NCI-H446 treated with DMSO at 0.1 percent for 48 hours (cell line): ENCODE measurements around the gene MAST3.

Experiments
- DNase-seq: peaks from one replicate; lab custom pipeline; 2025; lab: John Stamatoyannopoulos, UW

The MAST3 gene

GRCh38 chr19:18159810-18160209 lies 62.2 kb downstream of the MAST3 start:
- DNase-seq, result no peak

DNA sequence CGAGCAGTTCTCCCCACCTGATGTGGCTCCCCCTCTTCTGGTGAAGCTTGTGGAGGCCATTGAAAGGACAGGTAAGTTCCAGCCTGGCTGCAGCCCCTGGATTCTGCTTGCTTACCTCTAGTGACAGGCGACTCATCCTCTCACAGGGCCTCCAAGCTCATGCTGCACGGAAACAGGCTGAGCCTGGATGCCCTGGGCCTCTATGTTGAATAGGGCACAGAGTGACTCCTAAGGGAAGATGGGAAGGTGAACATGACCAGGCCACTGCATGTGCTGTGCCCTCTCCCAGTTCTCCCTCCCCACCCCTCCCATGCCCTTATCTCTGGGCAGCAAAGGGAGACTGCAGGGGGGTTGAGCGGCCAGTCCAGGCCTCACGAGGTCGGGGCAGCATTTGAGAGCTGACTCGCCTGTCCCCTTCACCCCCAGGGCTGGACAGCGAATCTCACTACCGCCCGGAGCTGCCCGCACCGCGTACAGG lies 63.0 kb downstream of the MAST3 start:
- no peak for DNase-seq

- peak; percentile 23 for DNase-seq
Measured at GRCh38 chr19:18160971-18161635, 63.5 kb downstream of the MAST3 start.

GRCh38 chr19:18161636-18162002 lies 64.0 kb downstream of the MAST3 start:
- no peak for DNase-seq

DNA sequence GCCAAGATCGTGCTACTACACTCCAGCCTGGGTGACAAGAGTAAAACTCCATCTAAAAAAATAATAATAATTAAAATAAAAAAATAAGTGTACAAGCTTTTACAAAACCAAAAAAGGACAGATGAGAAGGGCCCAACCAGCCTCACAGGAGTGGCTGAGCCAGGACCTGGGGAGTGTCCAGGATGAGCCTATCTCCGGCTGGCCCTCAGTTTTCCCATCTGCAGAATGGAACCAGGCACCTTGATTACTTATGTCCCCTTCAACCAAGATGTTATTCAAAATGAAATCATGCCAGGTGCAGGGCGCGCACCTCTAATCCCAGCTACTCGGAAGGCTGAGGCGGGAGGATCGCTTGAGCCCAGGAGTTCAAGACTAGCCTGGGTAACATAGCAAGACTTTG lies 66.5 kb downstream of the MAST3 start:
- DNase-seq, result no peak

DNA sequence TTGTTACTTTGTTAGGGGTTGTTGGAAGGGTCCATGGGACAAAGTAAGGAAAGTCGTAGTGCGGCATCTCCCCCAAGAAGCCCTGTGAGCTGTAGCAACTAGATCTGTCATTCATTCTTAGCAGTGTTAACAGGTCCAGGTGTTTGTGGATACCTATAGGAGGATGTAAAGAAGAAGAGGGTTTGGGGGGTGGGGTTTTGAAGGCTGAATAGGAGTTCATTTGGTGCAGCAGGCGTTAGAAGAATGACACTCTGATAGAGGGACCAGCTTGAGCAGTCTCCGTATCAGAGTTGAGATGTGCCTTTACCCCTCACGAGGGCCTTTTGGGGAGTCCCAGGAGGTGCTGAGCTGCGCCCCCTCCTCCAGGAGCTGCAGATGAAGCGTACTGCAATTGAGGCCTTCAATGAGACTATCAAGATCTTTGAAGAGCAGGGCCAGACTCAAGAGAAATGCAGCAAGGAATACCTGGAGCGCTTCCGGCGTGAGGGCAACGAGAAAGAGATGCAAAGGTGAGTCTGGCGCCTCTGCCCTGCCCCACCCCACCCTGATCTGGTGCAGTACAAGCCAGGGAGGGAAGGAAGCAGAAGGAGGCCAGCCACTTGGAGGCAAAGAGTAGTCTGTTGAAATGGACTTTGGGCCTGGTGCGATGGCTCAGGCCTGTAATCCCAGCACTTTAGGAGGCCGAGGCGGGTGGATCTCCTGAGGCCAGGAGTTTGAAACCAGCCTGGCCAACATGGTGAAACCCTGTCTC lies 68.4 kb downstream of the MAST3 start:
- DNase-seq, result no peak

- no peak for DNase-seq
Measured at GRCh38 chr19:18167011-18167410, 69.4 kb downstream of the MAST3 start.

- no peak for DNase-seq
Measured at GRCh38 chr19:18167975-18168645, 70.5 kb downstream of the MAST3 start.

DNA sequence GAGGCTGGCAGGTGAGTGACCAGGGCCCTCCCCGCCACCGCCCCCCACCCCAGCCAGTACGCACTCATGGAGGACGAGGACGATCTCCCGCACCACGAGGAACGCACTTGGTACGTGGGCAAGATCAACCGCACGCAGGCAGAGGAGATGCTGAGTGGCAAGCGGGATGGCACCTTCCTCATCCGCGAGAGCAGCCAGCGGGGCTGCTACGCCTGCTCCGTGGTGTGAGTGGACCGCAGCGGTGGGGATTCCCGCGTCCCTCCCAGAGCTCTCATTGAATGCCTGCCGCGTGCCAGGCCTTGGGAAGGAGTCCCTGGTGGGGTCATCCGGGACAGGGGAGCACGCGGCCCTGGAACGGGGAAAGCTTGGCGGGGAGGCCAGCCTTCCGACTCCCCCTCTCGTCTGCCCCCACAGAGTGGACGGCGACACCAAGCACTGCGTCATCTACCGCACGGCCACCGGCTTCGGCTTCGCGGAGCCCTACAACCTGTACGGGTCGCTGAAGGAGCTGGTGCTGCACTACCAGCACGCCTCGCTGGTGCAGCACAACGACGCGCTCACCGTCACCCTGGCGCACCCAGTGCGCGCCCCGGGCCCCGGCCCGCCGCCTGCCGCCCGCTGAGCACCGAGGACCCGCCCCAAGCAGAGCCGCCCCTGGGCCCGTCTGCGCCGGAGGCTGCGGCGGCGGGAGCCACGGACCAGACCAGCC lies 71.2 kb downstream of the MAST3 start:
- DNase-seq, result no peak

DNA sequence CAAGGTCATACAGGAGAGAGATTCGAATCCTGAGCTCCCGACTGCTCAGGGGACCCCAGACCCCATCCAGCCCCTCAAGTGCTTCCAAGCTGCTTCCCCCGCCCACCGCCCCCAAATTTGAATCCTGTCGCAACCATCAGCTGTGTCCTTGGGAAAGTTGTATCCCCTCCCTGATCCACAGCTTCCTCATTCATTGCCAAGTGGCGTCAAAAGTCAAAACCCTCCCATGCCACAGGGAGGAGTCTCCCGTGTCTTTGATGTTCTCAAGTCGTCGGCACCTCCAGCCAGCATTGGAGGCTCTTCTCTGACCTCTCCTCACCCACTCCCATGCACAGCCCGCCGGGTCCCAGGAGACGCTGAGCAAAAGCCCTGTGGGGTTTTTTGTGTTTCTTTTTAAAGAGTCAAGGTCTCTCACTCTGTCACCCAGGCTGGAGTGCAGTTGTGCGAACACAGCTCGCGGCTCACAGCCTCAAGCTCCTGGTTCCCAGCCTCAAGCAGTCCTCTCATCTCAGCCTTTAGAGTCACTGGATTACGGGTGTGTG lies 73.2 kb downstream of the MAST3 start:
- no peak for DNase-seq

GRCh38 chr19:18171605-18172327 lies 74.2 kb downstream of the MAST3 start:
- DNase-seq, result no peak

GRCh38 chr19:18172331-18173053 lies 74.9 kb downstream of the MAST3 start:
- no peak for DNase-seq

GRCh38 chr19:18173054-18173571 lies 75.5 kb downstream of the MAST3 start:
- no peak for DNase-seq

DNA sequence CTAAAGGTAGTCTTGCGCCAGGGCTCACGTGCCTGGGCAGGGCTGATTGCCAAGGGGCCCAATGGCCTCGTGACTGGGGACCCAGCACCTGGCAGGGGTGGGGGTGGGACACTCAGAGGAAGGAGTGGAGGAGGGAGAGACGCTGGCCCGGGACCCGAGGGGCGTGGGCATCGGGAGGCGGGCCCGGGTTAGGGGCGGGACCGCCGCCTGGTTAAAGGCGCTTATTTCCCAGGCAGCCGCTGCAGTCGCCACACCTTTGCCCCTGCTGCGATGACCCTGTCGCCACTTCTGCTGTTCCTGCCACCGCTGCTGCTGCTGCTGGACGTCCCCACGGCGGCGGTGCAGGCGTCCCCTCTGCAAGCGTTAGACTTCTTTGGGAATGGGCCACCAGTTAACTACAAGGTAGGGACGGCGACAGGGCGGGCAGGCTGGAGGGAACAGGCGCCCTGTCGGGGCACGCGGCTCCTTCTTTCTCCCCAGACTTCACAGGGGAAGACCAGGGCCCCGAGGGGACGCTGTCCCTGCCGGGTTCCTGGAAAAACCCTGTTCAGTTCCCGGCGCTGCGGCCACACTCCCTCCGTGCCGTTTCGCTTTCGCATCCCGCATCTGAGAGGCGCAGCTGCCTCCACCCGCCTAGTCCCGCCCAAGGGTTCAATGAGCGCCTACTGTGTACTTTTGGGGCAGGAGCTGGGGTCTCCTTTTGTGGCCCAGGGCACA lies 76.2 kb downstream of the MAST3 start, which contains the start of gene IFI30:
IFI30 (plus strand) TSS at position 242 of the 717 bp plus-strand sequence; CDS start at position 271, 29 bp downstream.
- no peak for DNase-seq

- no peak for DNase-seq
Measured at GRCh38 chr19:18174983-18175382, 77.4 kb downstream of the MAST3 start.

DNA sequence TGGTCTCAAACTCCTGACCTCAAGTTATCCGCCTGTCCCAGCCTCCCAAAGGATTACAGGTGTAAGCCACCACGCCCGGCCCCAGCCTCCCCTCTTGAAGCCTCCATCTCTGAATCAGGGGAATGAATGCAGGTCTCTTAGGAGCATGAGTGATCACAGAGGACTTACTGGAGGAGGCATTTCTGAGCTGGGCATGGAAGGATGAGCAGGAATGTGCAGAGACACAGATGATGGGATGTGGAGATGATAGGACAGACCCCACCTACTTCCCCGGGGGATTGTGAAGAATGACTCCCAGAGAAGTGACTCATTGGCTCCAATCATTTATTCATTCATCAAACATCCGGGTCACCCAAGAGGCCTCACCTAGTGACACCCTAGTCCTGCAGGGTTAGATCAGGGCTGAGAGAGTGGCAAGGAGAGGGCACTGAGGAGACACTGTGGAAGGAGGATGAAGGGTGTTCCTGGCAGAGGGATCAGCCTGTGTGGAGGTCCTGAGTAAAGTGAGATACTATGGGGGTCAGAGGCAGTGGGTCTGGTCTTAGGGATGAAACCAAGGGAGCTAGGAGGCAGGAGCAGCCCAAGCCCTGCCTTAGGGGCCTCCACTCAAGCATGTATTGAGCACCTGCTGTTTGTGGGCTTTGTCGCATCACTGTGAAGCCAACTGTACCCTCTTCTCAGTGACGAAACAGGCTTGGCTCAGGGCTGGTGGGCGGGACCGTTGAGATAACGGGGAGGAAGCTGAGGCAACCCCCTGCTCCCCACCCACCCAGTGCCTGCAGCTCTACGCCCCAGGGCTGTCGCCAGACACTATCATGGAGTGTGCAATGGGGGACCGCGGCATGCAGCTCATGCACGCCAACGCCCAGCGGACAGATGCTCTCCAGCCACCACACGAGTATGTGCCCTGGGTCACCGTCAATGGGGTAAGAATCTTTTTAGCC lies 79.1 kb downstream of the MAST3 start:
- DNase-seq, result no peak

DNA sequence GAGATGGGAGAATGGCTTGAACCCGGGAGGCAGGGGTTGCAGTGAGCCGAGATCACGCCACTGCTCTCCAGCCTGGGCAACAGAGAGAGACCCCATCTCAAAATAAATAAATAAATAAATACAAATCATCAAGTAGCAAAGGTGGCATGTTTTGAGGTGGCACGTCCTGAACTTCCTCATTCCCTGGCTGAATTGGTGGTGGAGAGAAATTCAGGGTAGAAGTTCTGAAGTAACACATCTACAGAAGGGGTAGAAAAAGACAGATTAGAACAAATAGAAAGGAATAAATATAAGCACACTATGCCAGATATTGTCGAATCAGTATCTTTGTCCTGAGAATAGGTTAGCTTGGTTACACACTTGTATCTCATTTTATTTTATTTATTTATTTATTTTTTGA lies 82.4 kb downstream of the MAST3 start:
- no peak for DNase-seq

DNA sequence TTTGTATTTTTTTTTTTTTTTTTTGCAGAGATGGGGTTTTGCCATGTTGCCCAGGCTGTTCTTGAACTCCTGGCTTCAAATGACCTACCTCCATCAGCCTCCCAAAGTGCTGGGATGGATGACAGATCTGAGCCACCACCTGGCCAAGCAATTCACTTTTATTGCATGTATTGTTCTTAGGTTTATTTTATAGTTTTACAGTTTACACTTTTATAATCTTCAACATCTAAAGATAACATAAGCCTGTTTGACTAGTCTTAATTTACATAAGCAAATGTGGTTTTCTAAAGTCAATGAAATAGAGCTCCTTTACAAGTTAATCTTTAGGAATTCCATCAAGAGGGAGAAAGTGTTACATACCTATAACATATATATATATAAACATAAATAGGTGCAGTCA lies 86.0 kb downstream of the MAST3 start:
- DNase-seq, result no peak

GRCh38 chr19:18185538-18185937 lies 88.0 kb downstream of the MAST3 start:
- DNase-seq, result no peak
